LNCAP (cell line): ENCODE measurements around the gene TBC1D17.

Experiments used
- TF ChIP-seq, protein P1 (sequence below): fragments of 450-650 bp; IDR thresholded peaks from 2 replicates; pipeline ENCODE4 v1.5.1; 2017; ENCODE audit warnings: mild to moderate bottlenecking

TBC1D17 gene

GRCh38 chr19:49916839-49917733 lies 39.6 kb downstream of the TBC1D17 start:
- TF ChIP-seq, protein P1, sequence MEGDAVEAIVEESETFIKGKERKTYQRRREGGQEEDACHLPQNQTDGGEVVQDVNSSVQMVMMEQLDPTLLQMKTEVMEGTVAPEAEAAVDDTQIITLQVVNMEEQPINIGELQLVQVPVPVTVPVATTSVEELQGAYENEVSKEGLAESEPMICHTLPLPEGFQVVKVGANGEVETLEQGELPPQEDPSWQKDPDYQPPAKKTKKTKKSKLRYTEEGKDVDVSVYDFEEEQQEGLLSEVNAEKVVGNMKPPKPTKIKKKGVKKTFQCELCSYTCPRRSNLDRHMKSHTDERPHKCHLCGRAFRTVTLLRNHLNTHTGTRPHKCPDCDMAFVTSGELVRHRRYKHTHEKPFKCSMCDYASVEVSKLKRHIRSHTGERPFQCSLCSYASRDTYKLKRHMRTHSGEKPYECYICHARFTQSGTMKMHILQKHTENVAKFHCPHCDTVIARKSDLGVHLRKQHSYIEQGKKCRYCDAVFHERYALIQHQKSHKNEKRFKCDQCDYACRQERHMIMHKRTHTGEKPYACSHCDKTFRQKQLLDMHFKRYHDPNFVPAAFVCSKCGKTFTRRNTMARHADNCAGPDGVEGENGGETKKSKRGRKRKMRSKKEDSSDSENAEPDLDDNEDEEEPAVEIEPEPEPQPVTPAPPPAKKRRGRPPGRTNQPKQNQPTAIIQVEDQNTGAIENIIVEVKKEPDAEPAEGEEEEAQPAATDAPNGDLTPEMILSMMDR: peak; percentile 13; the same call in 1 of the 2 replicates

DNA sequence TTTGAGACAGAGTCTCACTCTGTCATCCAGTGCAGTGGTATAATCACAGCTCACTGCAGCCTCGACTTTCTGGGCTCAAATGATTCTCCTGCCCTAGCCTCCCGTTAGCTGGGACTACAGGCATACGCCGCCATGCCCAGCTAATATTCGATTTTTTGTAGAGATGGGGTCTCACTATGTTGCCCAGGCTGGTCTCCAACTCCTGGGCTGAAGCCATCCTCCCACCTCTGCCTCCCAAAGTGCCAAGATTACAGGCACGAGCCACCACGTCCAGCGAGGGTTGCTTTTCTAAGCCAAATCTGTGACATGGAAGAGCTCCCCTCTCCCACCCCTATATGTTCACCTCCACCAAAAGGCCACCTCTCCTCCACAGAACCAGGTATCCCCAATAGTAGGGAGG lies 40.6 kb downstream of the TBC1D17 start:
- TF ChIP-seq, protein P1: no peak

DNA sequence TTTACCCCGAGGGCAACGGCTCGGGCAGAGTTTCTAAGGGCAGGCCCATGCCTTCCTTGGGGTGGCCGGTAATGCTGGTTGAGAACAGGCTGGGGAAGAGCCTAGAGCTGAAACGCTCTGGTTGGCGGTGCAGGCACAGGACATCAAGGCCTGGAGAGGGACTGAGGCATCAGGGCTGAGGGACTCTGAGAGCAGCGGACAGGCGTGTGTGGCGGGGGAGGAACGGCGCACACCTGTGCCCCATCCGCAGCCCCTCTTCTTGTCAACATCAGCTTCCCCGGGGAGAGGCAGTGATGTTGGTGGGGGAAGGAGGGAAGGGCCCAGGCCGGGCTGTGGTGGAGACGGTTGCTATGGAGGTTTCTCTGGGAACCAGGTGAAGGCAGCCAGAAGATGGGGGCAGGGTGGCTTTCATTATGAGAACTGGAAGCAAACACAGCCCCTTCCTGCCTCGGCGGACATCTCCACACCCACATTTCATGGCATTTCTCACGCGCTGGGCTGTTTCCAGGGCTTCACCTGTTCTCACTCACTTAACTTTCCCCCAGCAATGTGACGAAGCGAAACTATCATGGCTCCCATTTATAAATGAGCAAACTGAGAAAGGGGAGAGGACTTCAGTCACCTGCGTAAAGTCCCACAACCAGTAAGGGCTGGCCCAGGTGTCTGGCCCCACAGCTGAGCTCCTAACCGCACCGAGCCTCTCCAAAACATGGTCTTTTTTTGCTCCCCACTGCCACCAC lies 43.3 kb downstream of the TBC1D17 start:
- TF ChIP-seq, protein P1: no peak

DNA sequence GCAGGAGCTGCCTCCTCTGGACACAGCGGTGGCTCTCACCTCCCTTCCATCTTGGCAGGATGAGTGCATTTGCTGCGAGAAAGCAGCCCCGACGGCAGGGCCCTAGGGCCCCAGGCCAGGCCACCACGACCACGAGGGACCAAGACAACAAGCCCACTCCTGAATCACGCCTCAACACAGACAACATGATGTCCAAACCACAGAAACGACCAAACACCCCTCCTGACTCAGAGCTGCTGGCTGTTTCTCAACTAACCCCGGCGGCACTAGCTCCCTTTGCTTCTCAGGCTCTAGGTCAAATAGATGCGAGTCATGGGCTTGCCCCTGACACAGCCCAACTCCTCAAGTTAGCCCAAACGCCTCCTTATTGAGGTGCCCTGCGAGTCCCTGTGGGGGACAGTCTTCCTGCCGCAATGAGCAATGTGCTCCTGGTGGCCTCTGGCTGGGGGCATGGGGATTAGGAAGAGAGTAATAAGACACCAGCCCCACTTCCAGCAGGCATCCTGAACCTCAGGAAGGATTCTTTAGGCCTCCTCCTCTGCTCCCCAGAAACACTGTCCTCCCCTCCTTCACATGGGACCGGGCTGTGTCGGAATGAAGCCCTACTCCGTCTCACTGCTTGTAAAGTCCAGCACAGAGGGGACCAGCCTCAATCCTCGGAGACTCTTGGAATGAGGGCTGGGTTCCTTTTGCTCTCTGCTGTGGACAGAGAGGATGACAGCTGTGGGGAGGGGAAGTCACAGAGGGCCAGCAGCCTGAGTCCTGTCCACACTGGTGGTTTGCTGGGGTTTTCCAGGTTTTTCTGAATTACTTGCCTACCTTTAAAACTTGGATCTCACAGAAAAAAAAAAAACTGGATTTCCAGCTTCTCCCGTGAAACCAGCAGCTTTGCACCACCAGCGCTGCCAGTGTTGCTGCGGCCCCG lies 44.6 kb downstream of the TBC1D17 start:
- TF ChIP-seq, protein P1: no peak

GRCh38 chr19:49923055-49924003 lies 45.8 kb downstream of the TBC1D17 start:
- TF ChIP-seq, protein P1: no peak

- TF ChIP-seq, protein P1: no peak
Observed at GRCh38 chr19:49924004-49924880, 46.7 kb downstream of the TBC1D17 start.
